Measurements from ENCODE around the gene RELB. TPM values are rescaled to one million over a fixed set of nuclear protein-coding genes. Genes with fewer than 3 reads are reported as not detected.
"Not testable (repeated sequence)": the region's sequence is repeated elsewhere in the genome, so short reads cannot be mapped to it uniquely, and the experiment has no call there.

RELB gene
- total RNA-seq, 4 donors from 2014 or later, result 8.4 to 21.5 (median 12.9) TPM

GRCh38 chr19:44961821-44962220, 39.4 kb upstream of the RELB start:
- no peak for DNase-seq
- H3K4me1 ChIP-seq, result peaks cover 17 to 27% of the 10 kb centered on the region in 2 donors
- no peak for TF ChIP-seq CTCF (IDR thresholded peaks at IDR 0.05 in 4 of 5, conservative IDR thresholded peaks at IDR 0.05 in 1 of 5)
- TF ChIP-seq POLR2A (IDR thresholded peaks at IDR 0.05), result no peak
- intact Hi-C loops (cut with DNase I; ENCODE audit: low total_unique reads), result no loop called here
- peaks cover 0 to 19% of the 10 kb centered on the region in 2 donors for H3K36me3 ChIP-seq
- H3K27me3 ChIP-seq, result no peaks in the 10 kb centered on the region
- in situ Hi-C loops (cut with MboI; ENCODE audit: low sequenced_read_pairs in 4 of 4), result no loop called here
- H3K27ac ChIP-seq, result no peak overlapping the region
- ATAC-seq, result no peak
- no peak overlapping the region for H3K4me3 ChIP-seq
- no peaks in the 10 kb centered on the region for H3K9me3 ChIP-seq

GRCh38 chr19:44968118-44968517, 33.1 kb upstream of the RELB start:
- in situ Hi-C loops (cut with MboI; ENCODE audit: low sequenced_read_pairs in 4 of 4), result no loop called here
- no peak overlapping the region for H3K27ac ChIP-seq
- H3K4me1 ChIP-seq, result no peaks in the 10 kb centered on the region
- H3K27me3 ChIP-seq, result no peaks in the 10 kb centered on the region
- H3K4me3 ChIP-seq, result no peak overlapping the region
- H3K36me3 ChIP-seq, result peaks cover 0 to 16% of the 10 kb centered on the region in 2 donors
- intact Hi-C loops (cut with DNase I; ENCODE audit: low total_unique reads), result no loop called here
- no peaks in the 10 kb centered on the region for H3K9me3 ChIP-seq
- DNase-seq (no peak), ATAC-seq (no peak)
- TF ChIP-seq CTCF (IDR thresholded peaks at IDR 0.05 in 4 of 5, conservative IDR thresholded peaks at IDR 0.05 in 1 of 5), result no peak
- TF ChIP-seq POLR2A (IDR thresholded peaks at IDR 0.05), result no peak

GRCh38 chr19:44968670-44969069, 32.6 kb upstream of the RELB start:
- TF ChIP-seq POLR2A (IDR thresholded peaks at IDR 0.05) (no peak), CTCF (IDR thresholded peaks at IDR 0.05 in 4 of 5, conservative IDR thresholded peaks at IDR 0.05 in 1 of 5) (no peak)
- no peaks in the 10 kb centered on the region for H3K4me1 ChIP-seq
- intact Hi-C loops (cut with DNase I; ENCODE audit: low total_unique reads), result no loop called here
- no peak overlapping the region for H3K27ac ChIP-seq
- H3K27me3 ChIP-seq, result no peaks in the 10 kb centered on the region
- ATAC-seq, result no peak
- peaks cover 0 to 16% of the 10 kb centered on the region in 2 donors for H3K36me3 ChIP-seq
- no peaks in the 10 kb centered on the region for H3K9me3 ChIP-seq
- H3K4me3 ChIP-seq, result no peak overlapping the region
- in situ Hi-C loops (cut with MboI; ENCODE audit: low sequenced_read_pairs in 4 of 4), result no loop called here
- no peak for DNase-seq

- TF ChIP-seq CTCF (IDR thresholded peaks at IDR 0.05 in 4 of 5, conservative IDR thresholded peaks at IDR 0.05 in 1 of 5) (no peak), POLR2A (IDR thresholded peaks at IDR 0.05) (no peak)
- Histone ChIP-seq H3K4me1 (no peaks in the 10 kb centered on the region), H3K9me3 (no peaks in the 10 kb centered on the region), H3K36me3 (peaks cover 0 to 22% of the 10 kb centered on the region in 2 donors), H3K4me3 (no peak overlapping the region), H3K27ac (no peak overlapping the region), H3K27me3 (no peaks in the 10 kb centered on the region)
- in situ Hi-C loops (cut with MboI; ENCODE audit: low sequenced_read_pairs in 4 of 4), result no loop called here
- intact Hi-C loops (cut with DNase I; ENCODE audit: low total_unique reads), result no loop called here
- no peak for ATAC-seq
- no peak for DNase-seq
Measured at GRCh38 chr19:44969437-44969836, 31.8 kb upstream of the RELB start.

- intact Hi-C loops (cut with DNase I; ENCODE audit: low total_unique reads); H3K4me1 ChIP-seq; H3K9me3 ChIP-seq; DNase-seq; H3K27ac ChIP-seq; H3K4me3 ChIP-seq; in situ Hi-C loops (cut with MboI; ENCODE audit: low sequenced_read_pairs in 4 of 4); ATAC-seq; H3K27me3 ChIP-seq: not testable (repeated sequence)
- peaks cover 0 to 28% of the 10 kb centered on the region in 2 donors for H3K36me3 ChIP-seq
Measured at GRCh38 chr19:44971451-44971850, 29.8 kb upstream of the RELB start.

All from gastrocnemius medialis (tissue), 4 donors.